Stimulated activated CD4-positive, alpha-beta T cell treated with anti-CD3 and anti-CD28 coated beads, Interleukin-2, amount 100 ng/mL, for 4 hours (primary cell): Measurements from ENCODE around the gene KCNJ15.

ENCODE experiments used
- DNase-seq: peaks from one replicate; pipeline ENCODE4 v3.0.0-alpha.2; 2020; ENCODE audit warnings: low read depth

Gene KCNJ15

DNA sequence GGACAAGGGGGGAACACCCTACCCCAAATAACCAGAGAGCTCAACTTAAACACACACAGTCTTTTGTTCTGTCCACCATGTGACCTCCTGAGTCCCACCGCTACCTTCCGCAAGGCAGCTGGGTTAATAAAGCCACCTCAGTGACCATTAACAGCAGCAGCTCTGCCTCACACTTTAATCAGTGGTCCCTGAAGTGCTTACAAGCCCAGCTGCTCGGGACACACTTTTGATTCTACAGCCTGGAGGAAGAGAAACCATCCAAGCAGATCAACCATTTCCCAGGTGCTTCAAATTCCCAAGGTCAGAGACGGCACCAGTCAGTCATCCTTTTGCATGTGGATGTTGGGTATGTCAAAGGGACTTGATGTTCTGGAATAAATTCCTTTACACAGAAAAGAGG, 70.1 kb downstream of the KCNJ15 start:
- DNase-seq, result no peak

DNA sequence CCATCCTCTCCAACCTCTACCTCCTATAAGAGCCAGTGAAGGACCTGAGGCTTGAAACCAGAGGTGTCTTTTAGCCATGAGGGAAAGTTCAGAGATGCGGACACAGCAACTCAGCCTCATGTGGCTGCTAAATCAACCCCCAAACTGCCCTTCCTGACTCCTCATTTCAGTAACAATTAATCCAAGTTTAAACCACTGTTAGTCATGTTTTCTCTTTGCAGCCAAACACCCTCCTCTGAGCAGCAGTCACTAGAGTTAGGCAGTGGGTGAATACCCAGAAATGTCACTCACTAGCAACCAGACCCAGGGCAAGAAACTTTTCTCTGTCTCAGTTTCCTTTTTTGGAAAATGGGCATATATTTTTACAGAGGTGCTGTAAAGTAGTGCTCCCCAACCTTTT, 71.2 kb downstream of the KCNJ15 start:
- no peak for DNase-seq

DNA sequence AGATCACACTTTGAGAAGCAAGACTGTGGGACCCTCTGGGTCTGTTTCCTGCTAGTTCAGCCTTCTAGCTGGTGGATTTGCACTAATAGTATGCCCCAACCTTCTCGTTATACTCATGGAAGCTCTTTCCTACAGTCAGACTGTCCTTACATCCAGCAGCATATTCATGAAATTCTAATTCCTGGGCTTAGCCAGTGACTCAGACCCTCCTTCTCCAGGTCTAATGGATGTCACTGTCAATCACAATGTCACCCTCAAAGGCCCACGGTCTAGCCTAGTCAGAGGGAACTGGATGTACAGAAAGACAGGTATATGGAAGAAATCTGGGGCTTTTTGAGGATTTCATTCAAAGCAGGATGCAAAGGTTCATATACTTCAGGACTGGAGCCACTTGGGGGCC, 72.4 kb downstream of the KCNJ15 start:
- DNase-seq, result no peak

DNA sequence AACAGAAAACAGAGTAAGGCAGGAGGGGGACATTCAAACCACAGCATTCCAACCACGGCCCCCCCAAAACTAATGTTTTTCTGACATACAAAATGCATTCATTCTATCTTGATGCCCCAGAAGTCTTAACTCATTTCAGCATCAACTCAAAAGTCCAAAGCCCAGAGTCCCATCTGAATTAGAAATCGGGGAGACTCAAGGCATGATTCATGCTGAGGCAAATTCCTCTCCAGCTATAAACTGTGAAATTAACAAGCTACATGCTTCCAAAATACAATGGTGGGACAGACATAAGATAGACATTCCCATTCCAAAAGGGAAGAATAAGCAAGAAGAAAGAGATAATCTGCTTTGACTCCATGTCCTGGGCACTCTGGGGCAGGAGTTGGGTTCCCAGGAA, 73.9 kb downstream of the KCNJ15 start:
- no peak for DNase-seq

DNA sequence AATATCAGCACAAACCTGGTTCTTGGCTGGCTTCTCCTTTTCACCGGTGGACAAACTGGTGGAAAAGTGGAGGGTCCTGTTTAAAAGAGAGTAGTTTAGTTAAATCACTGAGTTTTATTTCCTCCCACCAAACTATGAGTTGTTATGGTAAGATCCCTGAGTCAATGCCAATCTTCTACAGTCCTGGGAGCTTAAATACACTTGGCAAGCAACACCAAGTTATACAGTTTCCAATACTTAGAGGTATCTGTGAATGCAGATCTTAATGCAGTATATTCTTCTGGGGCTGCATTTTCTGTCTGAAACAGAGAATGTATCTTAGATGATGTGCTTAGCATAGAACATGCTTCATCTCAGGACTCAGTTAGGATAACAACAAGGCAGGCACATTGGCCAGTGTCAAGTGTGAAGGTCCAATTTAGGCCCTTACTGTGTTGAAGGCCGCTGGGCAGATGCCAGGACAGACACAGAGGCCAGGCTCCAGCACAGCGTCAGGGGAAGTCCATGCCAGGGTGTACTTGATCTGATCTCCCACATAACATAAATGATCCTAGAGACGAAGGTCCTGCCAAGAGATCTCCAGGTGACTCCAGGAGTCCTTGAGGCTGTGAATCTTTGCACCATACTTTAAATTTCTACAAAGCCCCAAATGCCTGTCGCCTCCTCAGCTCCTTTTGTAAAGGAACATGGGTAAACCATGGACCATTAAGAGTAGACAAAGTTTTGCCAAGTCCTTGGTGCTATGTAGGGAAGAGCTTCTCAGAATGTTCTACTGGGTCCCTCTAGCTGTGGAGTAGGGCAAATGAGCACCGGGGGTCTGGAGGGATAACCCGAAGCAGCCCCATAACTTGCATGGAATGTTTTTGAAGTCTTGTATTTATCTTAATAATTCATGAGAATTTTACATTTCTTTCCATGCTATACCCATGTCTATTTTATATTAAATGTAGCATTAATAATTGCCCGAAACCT, 76.8 kb downstream of the KCNJ15 start:
- DNase-seq, result no peak

DNA sequence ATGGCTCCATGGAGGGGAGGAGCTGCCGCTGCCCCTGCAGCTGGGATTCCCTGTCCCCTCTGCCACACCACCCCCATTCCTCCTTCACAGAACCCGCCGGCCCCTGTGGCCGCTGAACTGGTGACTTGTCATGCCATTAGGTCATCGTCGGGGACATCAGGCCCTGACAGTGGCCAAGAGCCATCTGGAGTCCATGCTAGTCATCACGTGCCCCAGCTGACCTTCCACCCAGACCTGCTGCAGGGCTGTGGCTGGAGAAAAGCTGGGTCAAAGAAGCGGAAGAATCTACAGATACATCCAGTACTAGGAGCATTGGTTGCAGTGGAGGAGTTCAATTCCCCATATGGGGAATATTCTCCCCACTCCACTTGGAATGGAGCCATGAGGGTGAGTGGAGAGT, 78.1 kb downstream of the KCNJ15 start:
- DNase-seq, result no peak

DNA sequence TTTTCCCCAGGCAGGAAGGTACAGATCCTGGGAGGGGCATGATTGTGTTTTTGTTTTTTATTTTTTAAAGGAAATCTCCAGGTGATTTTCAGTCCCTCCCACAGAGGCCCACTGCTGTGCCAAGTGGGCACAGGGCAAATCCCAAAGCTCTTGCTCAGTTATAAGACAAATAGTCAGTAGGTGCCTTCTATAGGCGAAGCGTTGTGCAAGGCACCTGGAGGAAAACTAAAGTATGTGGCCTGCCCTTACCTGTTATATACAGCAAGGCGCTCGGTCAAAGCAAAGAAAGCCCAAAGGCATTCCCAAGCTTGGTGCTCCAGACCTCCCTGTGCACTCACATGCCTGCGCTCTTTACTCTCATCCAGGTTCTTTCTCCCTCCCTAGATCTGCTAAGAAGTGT, 81.0 kb downstream of the KCNJ15 start:
- no peak for DNase-seq

DNA sequence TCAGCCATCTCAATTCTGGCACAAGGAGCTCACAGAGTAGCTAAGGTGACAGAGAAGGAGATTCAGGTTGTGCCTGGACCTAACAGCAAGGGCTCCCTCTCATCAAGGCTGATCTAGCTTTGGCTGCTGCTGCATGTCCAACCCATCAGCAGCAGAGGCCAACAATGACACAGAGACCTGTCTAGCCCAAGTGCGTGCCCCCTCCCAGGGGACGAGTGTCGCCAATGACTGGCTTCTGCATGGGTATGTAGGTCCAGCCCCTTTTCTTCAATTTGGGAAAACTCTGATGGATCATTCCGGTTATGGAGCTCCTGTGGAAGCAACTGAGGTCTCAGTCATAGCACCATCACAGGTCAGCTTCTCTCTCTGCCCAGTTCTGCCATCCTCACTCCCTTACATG, 83.3 kb downstream of the KCNJ15 start:
- no peak for DNase-seq

DNA sequence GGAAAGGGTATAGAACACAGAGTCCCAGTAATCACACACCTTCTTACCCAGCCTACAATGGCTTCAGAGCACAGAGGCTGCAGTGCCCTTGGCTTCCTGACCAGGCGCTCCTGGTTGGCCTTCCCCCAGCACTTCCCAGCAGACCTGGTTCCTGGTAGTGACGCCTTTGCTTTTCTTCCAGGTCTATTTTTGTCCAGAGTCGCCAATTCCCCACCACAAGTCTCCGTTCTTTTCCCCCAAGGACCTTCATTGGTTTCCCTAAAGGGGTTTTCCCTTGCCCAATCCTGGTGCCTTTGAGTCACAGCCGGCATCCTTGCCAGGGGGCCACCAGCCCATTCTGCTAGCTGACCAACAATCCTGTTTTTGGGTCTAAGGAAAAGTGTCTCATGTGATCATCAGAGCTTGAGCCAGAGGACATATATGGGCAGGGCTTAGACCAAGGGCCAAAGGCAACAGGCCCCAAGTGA, 84.8 kb downstream of the KCNJ15 start:
- DNase-seq, result no peak

DNA sequence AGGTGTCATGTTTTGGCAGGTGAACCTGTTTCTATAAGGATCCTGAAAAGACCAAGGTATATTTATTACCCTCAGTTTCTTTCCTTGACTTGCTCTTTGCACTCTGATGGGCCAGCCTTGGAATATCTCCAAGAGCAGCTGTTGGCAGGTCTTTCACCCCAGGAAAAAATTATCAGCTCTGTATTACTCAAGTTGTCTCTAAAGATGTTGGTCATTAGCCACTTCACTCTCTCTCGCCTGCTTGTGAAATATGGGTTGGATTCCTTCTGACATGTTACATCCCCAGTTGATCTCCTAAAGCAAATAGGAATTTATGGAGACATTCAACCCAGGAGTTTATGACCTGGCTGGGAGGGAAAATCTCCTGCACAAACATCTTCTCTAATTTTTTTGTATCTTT, 85.9 kb downstream of the KCNJ15 start:
- DNase-seq, result no peak

DNA sequence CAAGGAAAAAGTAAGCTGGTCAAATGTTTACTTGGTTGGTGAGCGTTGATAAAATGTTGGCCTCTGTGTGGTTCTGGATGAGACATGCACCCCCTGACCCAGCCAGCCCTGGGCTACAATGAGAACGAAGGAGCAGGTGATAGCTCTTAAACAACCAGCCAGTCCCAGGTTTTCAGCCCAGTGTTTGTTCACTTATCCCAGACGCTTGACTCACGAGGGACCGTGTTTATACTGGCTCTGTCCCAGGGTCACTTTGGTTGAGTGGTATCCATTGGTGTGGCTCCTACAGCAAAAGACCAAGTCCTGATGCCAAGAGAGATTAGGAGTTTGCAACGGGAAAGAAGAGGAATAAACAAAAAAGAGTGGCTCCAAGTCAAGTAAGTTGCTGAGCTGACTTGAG, 86.9 kb downstream of the KCNJ15 start:
- no peak for DNase-seq

DNA sequence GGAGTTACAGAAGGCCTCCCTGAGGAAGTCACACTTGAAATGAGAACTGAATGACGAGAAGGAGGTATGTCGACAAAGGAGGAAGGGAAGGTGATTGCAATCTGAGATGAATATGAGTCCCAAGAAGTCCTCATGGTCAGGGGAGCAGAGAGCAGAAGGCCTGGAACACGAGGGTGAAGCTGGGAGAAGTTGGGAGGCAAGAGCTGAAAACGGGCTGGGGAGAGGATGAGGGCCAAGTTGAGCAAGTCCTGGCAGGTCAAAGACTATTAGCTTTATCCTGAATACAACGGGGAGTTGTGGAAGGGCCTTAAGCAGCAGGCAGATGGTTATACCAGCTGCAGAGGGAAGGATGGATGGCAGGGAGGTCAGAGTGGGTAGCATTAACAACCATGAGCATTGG, 89.5 kb downstream of the KCNJ15 start:
- no peak for DNase-seq

DNA sequence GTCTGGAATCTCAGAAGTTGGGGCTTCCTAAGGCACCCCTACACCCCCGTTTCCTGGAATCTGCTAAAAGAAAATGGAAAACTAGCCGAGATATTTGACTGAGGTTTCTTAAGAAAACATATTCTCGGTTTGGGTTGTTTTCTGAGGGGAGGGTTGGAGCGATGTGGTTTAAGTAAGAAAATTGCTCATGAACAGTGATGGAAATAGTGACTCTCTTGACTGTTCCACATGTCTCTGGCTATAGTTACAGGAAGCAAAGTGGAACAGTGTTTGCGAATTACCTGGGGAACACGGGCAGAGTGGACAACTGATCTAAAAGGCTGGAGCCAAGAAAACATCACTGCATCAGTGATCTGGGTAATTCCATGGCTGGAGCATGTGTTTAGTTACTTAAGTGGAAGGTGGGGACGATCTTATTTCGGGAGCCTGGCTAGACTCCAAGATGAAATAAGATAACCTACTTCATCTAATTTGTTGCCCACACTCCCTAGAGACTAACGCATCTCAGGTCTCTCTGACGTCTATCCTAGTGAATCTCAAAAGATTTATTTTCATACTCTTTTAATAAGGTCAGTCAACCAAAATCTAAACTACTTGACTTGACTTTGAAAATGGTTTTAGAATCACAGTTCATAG, 92.4 kb downstream of the KCNJ15 start:
- no peak for DNase-seq

DNA sequence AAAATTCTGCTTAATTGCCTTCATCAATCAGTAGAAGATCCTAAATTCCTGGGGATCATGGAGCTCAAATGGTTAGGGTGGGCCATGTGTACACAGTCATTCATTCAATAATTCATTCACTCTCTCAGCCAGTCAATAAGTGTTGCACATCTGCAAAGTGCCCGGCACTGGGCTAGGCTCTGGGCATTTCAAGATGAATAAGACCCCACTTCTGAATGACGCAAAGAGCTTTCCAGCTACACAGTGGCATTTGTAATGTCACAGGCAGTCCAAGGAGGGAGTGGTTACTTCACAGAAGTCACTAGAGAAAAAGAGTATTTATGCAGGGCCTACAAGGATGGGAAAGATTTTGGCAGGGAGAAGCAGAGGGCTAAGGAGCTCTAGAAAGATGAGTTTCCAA, 93.2 kb downstream of the KCNJ15 start:
- DNase-seq, result no peak

DNA sequence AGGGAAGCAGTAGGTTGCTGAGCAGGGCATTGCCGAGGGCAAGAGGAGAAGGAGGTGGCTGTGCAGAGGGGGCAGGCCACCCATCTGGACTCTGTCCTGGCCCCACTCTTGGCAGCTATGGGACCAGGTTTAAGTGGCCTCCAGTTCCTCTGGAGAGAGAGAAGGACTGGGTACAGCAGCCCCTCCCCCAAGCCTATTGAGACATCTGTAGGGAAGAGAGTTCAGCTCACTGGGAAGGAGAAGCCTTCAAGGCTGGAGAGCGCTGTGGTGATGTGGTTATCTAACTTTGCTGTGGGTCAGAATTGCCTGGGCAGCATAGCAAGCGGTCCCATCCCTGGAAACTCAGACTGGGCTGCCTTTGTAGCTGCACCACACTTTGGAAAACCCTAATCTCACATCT, 93.9 kb downstream of the KCNJ15 start:
- no peak for DNase-seq

DNA sequence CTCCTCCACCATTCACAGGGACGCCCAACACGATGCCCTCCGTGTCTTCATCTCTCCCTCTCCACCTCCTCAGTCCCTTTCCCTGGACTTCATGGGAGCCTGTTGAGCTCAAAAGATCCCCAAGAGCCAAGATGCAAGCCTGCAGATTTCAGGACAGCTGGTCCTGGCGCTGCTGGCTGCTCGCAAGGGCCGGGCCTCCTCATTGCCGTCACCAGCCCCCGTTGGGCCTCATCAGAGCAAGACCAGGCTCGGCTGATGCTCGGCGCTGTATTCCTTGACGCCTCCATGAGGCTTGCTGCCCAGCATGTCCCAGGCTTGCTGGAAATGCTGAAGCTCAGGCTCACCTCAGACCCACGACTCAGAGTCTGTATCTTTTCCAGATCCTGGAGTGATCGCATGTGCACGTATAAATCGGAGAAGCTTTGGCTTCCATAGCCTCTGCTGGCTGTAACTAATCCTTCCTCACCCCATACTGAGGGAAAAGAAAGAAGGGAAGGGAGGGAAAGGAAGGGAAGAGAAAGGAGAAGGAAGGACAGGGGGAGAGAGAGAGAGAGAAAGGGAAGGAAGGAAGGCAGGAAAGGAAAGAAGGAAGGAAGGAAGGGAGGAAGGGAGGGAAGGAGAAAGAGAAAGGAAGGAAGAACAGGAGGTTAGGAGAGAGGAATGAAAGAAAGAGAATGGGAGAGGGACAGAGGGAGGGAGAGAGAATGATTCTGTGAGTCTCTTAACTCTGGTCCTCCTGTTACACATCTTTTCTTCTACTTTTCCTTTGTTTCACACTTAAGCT, 94.6 kb downstream of the KCNJ15 start:
- no peak for DNase-seq

DNA sequence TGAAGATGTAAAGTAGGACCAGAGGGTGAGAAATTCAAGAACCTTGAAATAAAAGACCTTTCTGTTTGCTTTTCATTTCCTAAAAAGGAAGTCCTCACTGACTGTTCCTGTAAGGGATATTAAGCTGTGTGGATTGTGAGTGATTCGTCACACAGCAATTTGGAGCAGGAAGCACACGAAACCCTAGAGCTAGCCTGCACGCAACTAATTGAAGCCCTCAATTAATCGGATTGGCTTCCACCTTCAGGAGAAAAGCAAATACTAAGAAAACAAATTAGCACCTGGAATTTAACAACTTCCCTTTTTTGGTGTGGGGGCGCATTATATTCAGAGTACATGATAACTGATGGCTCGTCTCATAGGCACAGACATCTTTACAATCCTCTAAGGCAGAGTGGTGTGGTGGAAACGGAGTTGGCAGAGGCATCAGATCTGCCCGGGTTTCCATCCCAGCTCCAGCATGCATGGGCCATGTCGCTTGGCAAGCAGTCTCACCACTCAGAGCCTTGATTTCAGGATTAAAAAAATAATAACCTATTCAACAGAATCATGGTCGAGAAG, 95.2 kb downstream of the KCNJ15 start:
- DNase-seq, result no peak

DNA sequence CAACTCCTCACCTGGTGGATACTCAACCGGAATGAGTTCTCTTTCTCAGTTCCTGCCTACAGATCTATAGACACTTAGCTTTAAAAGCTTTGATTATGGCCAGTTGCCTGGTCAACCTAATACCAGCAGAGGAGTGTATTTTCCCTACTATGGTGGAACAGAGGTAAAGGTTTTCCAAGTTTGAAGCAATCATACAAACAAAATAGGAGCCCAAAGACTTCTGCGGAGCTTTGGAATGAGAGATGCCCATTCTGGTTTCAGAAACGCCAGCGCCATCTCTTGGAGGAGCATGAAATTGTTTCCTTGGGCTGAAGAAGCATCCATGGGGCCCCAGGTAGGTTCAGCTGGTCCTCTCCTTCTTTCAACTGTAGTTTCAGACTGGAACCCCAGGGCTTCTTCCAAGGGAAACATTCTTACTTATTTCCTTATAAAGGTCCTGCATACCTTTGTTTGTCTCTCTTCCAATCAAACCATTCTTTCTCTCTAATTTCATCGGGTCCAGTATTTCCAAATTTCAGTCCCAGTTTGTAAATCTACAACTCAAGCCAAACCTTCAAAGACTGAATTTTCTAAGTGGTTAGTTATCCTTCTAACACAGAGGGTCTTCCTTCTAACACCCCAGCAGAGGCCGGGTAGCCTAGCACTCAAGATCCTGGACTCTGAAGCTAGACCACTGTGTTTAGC, 95.9 kb downstream of the KCNJ15 start:
- peak; percentile 16 for DNase-seq

DNA sequence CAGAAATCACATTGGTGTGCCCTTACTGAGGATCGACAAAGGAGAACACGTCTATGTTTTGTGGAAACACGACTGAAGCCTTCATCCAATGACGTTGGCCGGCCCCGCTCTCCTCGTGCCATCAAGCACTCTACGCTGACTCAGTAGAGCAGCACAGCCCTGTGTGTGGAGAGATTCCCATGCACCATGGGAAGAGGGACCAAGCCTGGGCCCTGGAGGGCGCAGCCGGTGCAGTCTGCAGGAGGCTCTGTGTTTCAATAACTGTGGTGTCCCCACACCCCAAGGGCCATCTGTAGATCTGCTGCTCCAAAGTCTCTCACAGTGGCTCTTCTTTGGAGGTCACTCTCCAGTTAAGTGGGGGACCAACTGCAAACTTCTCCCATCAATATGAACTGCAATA, 97.4 kb downstream of the KCNJ15 start:
- no peak for DNase-seq

DNA sequence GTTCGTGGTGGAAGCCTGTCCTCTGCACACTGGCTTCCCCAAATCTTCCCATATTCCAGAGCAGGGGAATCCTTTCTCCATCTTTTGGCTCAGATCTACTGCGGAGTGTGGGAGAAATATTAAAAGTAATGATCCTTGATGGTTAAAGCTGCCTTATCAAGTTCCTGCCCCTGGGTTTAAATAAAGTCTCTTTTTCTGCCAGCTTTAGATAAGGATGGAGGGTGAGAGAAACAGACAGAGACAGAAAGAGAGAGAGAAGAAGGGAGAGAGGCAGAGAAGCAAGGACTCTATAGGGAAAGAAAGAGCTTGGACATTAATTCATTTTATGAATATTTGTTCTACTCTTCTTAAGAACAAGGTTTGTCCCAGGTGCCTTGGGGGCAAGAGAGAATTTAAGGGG, 98.0 kb downstream of the KCNJ15 start:
- DNase-seq, result no peak

DNA sequence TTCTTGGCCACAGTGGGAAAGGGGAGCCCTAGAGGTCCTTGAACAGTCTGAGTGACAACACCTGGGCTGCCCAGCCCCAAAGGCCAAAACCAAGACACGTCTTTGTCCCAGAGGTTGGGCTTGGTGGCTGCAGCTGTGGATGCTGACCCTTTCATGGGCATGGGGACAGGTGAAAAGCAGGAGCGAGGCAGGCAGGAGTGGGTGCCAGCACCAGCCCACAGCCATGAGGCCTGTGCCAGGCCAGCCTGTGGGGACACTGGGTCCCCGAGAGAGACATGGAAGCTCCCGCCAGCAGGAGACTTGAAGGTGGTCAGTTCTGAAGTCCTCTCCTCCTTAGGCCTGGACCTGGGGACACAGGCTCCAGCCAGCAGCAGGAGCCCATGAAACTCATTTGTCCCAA, 98.6 kb downstream of the KCNJ15 start:
- no peak for DNase-seq
